OCI-LY3 (cell line): ENCODE data around the gene ACSL6.

Source experiments
- EZH2phosphoT487 ChIP-seq: fragments of 200-600 bp; shearing (Covaris generic); IDR thresholded peaks from 2 replicates; pipeline ENCODE4 v1.6.1; 2018; ENCODE audit warnings: antibody characterized with exemption, mixed run types, low read depth
- TF ChIP-seq, protein P1 (sequence below): fragments of 200-600, 300-600 bp; sonication (generic); IDR thresholded peaks from 2 replicates; pipeline ENCODE4 v1.5.1; 2014; ENCODE audit warnings: antibody characterized with exemption, low read length, low read depth

DNA sequence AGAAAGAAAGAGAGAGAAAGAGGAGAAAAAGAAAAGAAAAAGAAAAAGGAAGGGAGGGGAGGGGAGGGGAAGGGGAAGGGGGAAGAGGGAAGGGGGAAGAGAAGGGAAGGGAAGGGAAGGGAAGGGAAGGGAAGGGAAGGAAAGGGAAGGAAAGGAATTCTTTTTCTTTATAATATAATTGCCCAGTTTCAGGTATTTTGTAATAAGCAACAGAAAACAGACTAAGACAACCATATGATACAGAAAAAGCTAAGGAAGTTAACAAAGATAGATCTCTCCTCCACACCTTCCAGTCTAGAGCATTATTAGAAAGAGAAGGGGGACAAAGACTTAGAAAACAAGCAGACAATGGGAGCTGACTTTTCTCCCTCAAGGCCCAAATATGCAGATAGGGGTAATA is 97.0 kb downstream of the ACSL6 start:
- TF ChIP-seq, protein P1, sequence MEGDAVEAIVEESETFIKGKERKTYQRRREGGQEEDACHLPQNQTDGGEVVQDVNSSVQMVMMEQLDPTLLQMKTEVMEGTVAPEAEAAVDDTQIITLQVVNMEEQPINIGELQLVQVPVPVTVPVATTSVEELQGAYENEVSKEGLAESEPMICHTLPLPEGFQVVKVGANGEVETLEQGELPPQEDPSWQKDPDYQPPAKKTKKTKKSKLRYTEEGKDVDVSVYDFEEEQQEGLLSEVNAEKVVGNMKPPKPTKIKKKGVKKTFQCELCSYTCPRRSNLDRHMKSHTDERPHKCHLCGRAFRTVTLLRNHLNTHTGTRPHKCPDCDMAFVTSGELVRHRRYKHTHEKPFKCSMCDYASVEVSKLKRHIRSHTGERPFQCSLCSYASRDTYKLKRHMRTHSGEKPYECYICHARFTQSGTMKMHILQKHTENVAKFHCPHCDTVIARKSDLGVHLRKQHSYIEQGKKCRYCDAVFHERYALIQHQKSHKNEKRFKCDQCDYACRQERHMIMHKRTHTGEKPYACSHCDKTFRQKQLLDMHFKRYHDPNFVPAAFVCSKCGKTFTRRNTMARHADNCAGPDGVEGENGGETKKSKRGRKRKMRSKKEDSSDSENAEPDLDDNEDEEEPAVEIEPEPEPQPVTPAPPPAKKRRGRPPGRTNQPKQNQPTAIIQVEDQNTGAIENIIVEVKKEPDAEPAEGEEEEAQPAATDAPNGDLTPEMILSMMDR = no peak
- no peak for TF ChIP-seq EZH2phosphoT487
